ENCODE results near the gene VASN. TPM values are rescaled to one million over a fixed set of nuclear protein-coding genes. Genes with fewer than 3 reads are reported as not detected.
A peak's percentile ranks its signal among the peaks of the same experiment; 100 is the strongest.

VASN gene
- 0.11 and 0.15 TPM in 2 replicates for total RNA-seq

GRCh38 chr16:4371357-4372000, at the start of gene VASN:
Gene VASN (plus strand): TSS chr16:4371848. CDS start chr16:4380878, 9,030 bp downstream.
- Mint-ChIP-seq H3K27ac (no peak within 1 kb of the TSS), H3K9me3 (no peaks in the 10 kb centered on the region), H3K36me3 (ENCODE audit: low read depth) (peaks cover 17% of the 10 kb centered on the region), H3K4me3 (peak within 1 kb of the TSS; percentile 80), H3K4me1 (peaks cover 22% of the 10 kb centered on the region), H3K27me3 (no peaks in the 10 kb centered on the region)
- POLR2A ChIA-PET = no interaction called here
- DNase-seq (peak; percentile 79), ATAC-seq (ENCODE audit: low read depth) (peak; percentile 92)
- TF ChIP-seq CTCF (IDR thresholded peaks at IDR 0.05) = no peak
- intact Hi-C loops (cut with micrococcal nuclease) = loop anchor here (1.0 kb wide), 1 partner anchor 20 kb away; the partner anchor contains the start of gene PAM16
- CTCF ChIA-PET = no interaction called here

- Mint-ChIP-seq H3K27me3 (peaks cover 2% of the 10 kb centered on the region), H3K4me1 (peaks cover 18% of the 10 kb centered on the region), H3K36me3 (ENCODE audit: low read depth) (no peaks in the 10 kb centered on the region), H3K9me3 (no peaks in the 10 kb centered on the region), H3K27ac (no peak overlapping the region), H3K4me3 (no peak overlapping the region)
- no peak for TF ChIP-seq CTCF (IDR thresholded peaks at IDR 0.05)
- ChIA-PET CTCF (interaction anchor here (1.1 kb wide), 2 partner anchors 14 to 68 kb away, joined by 3 read pairs; no protein-coding TSS in a partner anchor), POLR2A (interaction anchor here (0.7 kb wide), 1 partner anchor 14 kb away, joined by 4 read pairs; no protein-coding TSS in a partner anchor)
- no peak for ATAC-seq (ENCODE audit: low read depth)
- intact Hi-C loops (cut with micrococcal nuclease) = no loop called here
- DNase-seq = no peak
Measured at GRCh38 chr16:4322121-4323052, 49.3 kb upstream of the VASN start.

GRCh38 chr16:4323071-4323844, 48.4 kb upstream of the VASN start:
- ChIA-PET CTCF (interaction anchor here (0.9 to 1.1 kb wide), 2 partner anchors 13 to 14 kb away, joined by 3 read pairs; no protein-coding TSS in a partner anchor), POLR2A (interaction anchor here (0.7 kb wide), 1 partner anchor 15 kb away, joined by 4 read pairs; no protein-coding TSS in a partner anchor)
- DNase-seq = no peak
- no peak for TF ChIP-seq CTCF (IDR thresholded peaks at IDR 0.05)
- H3K27me3 Mint-ChIP-seq = peaks cover 2% of the 10 kb centered on the region
- H3K4me3 Mint-ChIP-seq = no peak overlapping the region
- no peak overlapping the region for H3K27ac Mint-ChIP-seq
- ATAC-seq (ENCODE audit: low read depth) = no peak
- intact Hi-C loops (cut with micrococcal nuclease) = no loop called here
- peaks cover 20% of the 10 kb centered on the region for H3K4me1 Mint-ChIP-seq
- no peaks in the 10 kb centered on the region for H3K9me3 Mint-ChIP-seq
- no peaks in the 10 kb centered on the region for H3K36me3 Mint-ChIP-seq (ENCODE audit: low read depth)

- H3K9me3 Mint-ChIP-seq = no peaks in the 10 kb centered on the region
- ATAC-seq (ENCODE audit: low read depth) (no peak), DNase-seq (no peak)
- peaks cover 22% of the 10 kb centered on the region for H3K4me1 Mint-ChIP-seq
- ChIA-PET POLR2A (interaction anchor here (1.6 kb wide), 1 partner anchor 16 kb away, joined by 4 read pairs; no protein-coding TSS in a partner anchor), CTCF (interaction anchor here (0.9 kb wide), 1 partner anchor 15 kb away, joined by 3 read pairs; no protein-coding TSS in a partner anchor)
- H3K4me3 Mint-ChIP-seq = no peak overlapping the region
- H3K27me3 Mint-ChIP-seq = no peaks in the 10 kb centered on the region
- no peak for TF ChIP-seq CTCF (IDR thresholded peaks at IDR 0.05)
- H3K27ac Mint-ChIP-seq = no peak overlapping the region
- intact Hi-C loops (cut with micrococcal nuclease) = no loop called here
- no peaks in the 10 kb centered on the region for H3K36me3 Mint-ChIP-seq (ENCODE audit: low read depth)
Measured at GRCh38 chr16:4323845-4324488, 47.7 kb upstream of the VASN start.
